NCI-H2196 treated with DMSO at 0.1 percent for 48 hours (cell line): ENCODE measurements around the gene COL27A1.

Source experiments
- DNase-seq: peaks from one replicate; lab custom pipeline; 2025; ENCODE audit not compliant: unreplicated experiment; lab: John Stamatoyannopoulos, UW

Gene COL27A1

GRCh38 chr9:114143234-114143633 is 12.1 kb upstream of the COL27A1 start:
- DNase-seq = no peak

- no peak for DNase-seq
Measured at GRCh38 chr9:114146735-114147134, 8.6 kb upstream of the COL27A1 start.

GRCh38 chr9:114149181-114149580 is 6.2 kb upstream of the COL27A1 start:
- DNase-seq = no peak

GRCh38 chr9:114149765-114150340 is 5.5 kb upstream of the COL27A1 start:
- DNase-seq = no peak

- DNase-seq = no peak
Measured at GRCh38 chr9:114150608-114151007, 4.7 kb upstream of the COL27A1 start.

- no peak for DNase-seq
Measured at GRCh38 chr9:114151426-114151956, 3.8 kb upstream of the COL27A1 start.

GRCh38 chr9:114153761-114154599 is 1.4 kb upstream of the COL27A1 start:
- DNase-seq = no peak

- no peak for DNase-seq
Measured at GRCh38 chr9:114154600-114155102, 686 bp upstream of the COL27A1 start.

- DNase-seq = no peak
Measured at GRCh38 chr9:114155995-114156656, 789 bp downstream of the COL27A1 start.

- no peak for DNase-seq
Measured at GRCh38 chr9:114156657-114157421, 1.5 kb downstream of the COL27A1 start.

GRCh38 chr9:114157516-114158176 is 2.3 kb downstream of the COL27A1 start:
- DNase-seq = no peak

GRCh38 chr9:114158482-114159130 is 3.3 kb downstream of the COL27A1 start:
- no peak for DNase-seq

GRCh38 chr9:114159691-114160090 is 4.4 kb downstream of the COL27A1 start:
- no peak for DNase-seq

GRCh38 chr9:114161513-114161912 is 6.2 kb downstream of the COL27A1 start:
- no peak for DNase-seq

- DNase-seq = no peak
Measured at GRCh38 chr9:114163517-114163951, 8.2 kb downstream of the COL27A1 start.

- DNase-seq = no peak
Measured at GRCh38 chr9:114164191-114164794, 9.0 kb downstream of the COL27A1 start.

GRCh38 chr9:114165407-114166102 is 10.2 kb downstream of the COL27A1 start:
- no peak for DNase-seq

- no peak for DNase-seq
Measured at GRCh38 chr9:114166103-114166470, 10.8 kb downstream of the COL27A1 start.
